ENCODE results near the gene DDX10.
A peak's percentile ranks its signal among the peaks of the same experiment; 100 is the strongest.

DDX10 gene

DNA sequence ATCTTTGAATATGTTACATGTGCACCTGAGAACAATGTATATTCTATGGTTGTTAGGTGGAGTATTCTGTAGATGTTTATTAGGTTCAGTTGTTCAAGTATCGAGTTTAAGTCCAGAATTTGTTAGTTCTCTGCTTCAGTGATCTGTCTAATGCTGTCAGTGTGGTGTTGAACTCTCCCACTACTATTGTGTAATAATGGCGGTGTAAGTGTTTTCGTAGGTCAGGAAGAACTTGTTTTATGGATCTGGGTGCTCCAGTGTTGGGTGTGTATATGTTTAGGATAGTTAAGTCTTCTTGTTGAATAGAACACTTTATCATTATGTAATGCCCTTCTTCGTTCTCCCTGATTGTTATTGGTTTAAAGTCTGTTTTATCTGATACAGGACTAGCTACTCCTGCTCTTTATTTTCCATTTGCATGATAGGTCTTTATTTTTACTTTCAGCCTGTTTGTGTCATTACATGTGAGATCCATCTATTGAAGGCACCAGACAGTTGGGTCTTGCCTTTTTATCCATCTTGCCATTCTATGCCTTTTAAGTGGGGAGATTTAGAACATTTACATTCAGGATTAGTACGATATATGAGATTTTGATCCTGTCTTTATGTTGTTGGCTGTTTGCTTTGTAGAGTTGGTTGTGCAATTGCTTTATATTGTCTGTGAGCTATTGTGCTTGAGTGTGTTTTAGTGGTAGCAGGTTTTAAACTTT lies 121.6 kb downstream of the DDX10 start:
- Histone ChIP-seq H3K9me3 (replicated peaks in 1 of 2; ENCODE audit: control insufficient read depth in 2 of 2, insufficient read depth in 1 of 2, low read depth in 1 of 2, low read length in 2 of 2) (no peaks in the 10 kb centered on the region), H4K8ac (ENCODE audit: low read depth, low read length) (no peak overlapping the region), H3K9ac (ENCODE audit: low read depth, low read length, poor library complexity) (no peak overlapping the region), H3K4ac (ENCODE audit: low read length) (no peak overlapping the region), H3K14ac (ENCODE audit: low read length) (no peak overlapping the region), H2AK5ac (ENCODE audit: low read depth, low read length) (no peak overlapping the region), H2BK15ac (ENCODE audit: low read length) (no peak overlapping the region), H2BK12ac (ENCODE audit: low read length) (no peak overlapping the region), H4K91ac (ENCODE audit: low read depth, low read length, poor library complexity) (no peak overlapping the region), H3K36me3 (replicated peaks in 1 of 2; ENCODE audit: control insufficient read depth in 2 of 2, insufficient read depth in 2 of 2, low read length in 2 of 2) (no peaks in the 10 kb centered on the region), H3K27me3 (ENCODE audit: control insufficient read depth in 3 of 3, insufficient read depth in 3 of 3, low read depth in 1 of 3, low read length in 3 of 3) (no peaks in the 10 kb centered on the region), H3K23ac (ENCODE audit: low read depth, low read length, poor library complexity) (no peak overlapping the region), H2BK5ac (ENCODE audit: low read length) (no peak overlapping the region), H3K79me1 (ENCODE audit: low read depth, low read length) (no peaks in the 10 kb centered on the region), H3K18ac (ENCODE audit: low read length) (no peak overlapping the region), H2BK120ac (ENCODE audit: low read depth, low read length) (no peak overlapping the region), H3K4me2 (ENCODE audit: insufficient read depth, low read length, poor library complexity, severe bottlenecking) (no peak overlapping the region), H2AFZ (ENCODE audit: low read length) (no peak overlapping the region), H3K27ac (replicated peaks; ENCODE audit: low read length) (no peak overlapping the region), H3K4me1 (ENCODE audit: control insufficient read depth in 2 of 2, insufficient read depth in 1 of 2, low read depth in 1 of 2, low read length in 2 of 2) (peaks cover 0 to 6% of the 10 kb centered on the region in 2 donors), H3K4me3 (ENCODE audit: low read length in 2 of 2) (no peak overlapping the region)
- WGBS, 2 donors (ENCODE audit: extremely low coverage in 2 of 2, insufficient read length in 2 of 2, insufficient replicate concordance in 1 of 2) = no CpG with 5 or more reads among the region's 5 CpGs
- no peak for DNase-seq (ENCODE audit: low spot score)

DNA sequence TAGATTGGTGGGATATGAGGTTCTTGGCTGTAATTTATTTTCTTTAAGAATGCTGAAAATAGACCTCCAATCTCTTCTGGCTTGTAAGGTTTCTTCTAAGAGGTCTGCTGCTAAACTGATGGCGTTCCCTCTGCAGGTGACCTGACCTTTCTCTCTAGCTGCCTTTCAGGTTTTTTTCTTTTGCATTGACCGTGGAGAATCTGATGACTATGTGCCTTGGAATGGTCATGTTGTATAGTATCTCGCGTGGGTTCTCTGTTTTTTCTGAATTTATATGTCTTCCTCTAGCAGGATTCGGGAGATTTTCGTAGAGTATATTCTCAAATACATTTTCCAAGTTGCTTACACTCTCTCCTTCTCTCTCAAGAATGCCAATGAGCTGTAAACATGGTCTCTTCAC lies 122.2 kb downstream of the DDX10 start:
- H3K14ac ChIP-seq (ENCODE audit: low read length) = no peak overlapping the region
- no peak overlapping the region for H2BK15ac ChIP-seq (ENCODE audit: low read length)
- no peak overlapping the region for H2AK5ac ChIP-seq (ENCODE audit: low read depth, low read length)
- no peak overlapping the region for H3K4me2 ChIP-seq (ENCODE audit: insufficient read depth, low read length, poor library complexity, severe bottlenecking)
- no CpG with 5 or more reads among the region's 6 CpGs for WGBS, 2 donors (ENCODE audit: extremely low coverage in 2 of 2, insufficient read length in 2 of 2, insufficient replicate concordance in 1 of 2)
- no peak overlapping the region for H2BK5ac ChIP-seq (ENCODE audit: low read length)
- H3K27me3 ChIP-seq (ENCODE audit: control insufficient read depth in 3 of 3, insufficient read depth in 3 of 3, low read depth in 1 of 3, low read length in 3 of 3) = no peaks in the 10 kb centered on the region
- H2BK12ac ChIP-seq (ENCODE audit: low read length) = no peak overlapping the region
- H3K79me1 ChIP-seq (ENCODE audit: low read depth, low read length) = no peaks in the 10 kb centered on the region
- no peak overlapping the region for H3K18ac ChIP-seq (ENCODE audit: low read length)
- peaks cover 0 to 6% of the 10 kb centered on the region in 2 donors for H3K4me1 ChIP-seq (ENCODE audit: control insufficient read depth in 2 of 2, insufficient read depth in 1 of 2, low read depth in 1 of 2, low read length in 2 of 2)
- H3K23ac ChIP-seq (ENCODE audit: low read depth, low read length, poor library complexity) = no peak overlapping the region
- no peak overlapping the region for H4K91ac ChIP-seq (ENCODE audit: low read depth, low read length, poor library complexity)
- H2BK120ac ChIP-seq (ENCODE audit: low read depth, low read length) = no peak overlapping the region
- H3K27ac ChIP-seq (replicated peaks; ENCODE audit: low read length) = no peak overlapping the region
- no peak overlapping the region for H2AFZ ChIP-seq (ENCODE audit: low read length)
- H3K36me3 ChIP-seq (replicated peaks in 1 of 2; ENCODE audit: control insufficient read depth in 2 of 2, insufficient read depth in 2 of 2, low read length in 2 of 2) = no peaks in the 10 kb centered on the region
- no peak overlapping the region for H3K9ac ChIP-seq (ENCODE audit: low read depth, low read length, poor library complexity)
- H3K4me3 ChIP-seq (ENCODE audit: low read length in 2 of 2) = no peak overlapping the region
- DNase-seq (ENCODE audit: low spot score) = no peak
- no peaks in the 10 kb centered on the region for H3K9me3 ChIP-seq (replicated peaks in 1 of 2; ENCODE audit: control insufficient read depth in 2 of 2, insufficient read depth in 1 of 2, low read depth in 1 of 2, low read length in 2 of 2)
- H3K4ac ChIP-seq (ENCODE audit: low read length) = no peak overlapping the region
- no peak overlapping the region for H4K8ac ChIP-seq (ENCODE audit: low read depth, low read length)

DNA sequence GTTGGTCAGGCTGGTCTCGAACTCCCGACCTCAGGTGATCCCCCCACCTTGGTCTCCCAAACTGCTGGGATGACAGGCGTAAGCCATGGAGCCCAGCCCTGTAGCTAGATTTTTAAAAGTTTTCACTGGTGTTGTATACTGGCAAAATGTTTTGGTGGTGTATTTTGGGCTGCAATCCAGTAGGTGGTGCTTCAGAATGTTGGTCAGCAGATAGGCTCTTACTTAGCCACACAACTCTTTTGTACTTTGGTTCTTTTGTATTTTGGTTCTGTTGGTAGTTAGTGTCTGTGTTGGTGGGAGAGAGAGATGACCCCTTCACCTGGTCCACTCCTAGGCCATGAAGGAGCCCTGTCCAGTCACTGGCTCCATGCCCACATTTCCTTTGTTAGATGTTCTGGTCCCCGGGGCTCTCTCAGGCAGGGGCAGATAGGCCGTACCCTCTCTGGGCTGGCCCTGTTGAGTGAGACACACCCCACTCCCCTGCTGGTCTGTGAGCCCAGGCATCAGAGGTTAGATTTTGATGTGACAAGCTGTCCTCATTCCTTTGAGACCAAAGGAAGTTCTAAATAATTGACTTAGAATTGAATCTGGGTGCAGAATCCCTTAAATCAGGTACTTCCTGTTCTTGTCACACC lies 123.8 kb downstream of the DDX10 start:
- H3K27ac ChIP-seq (replicated peaks; ENCODE audit: low read length) = no peak overlapping the region
- H3K4ac ChIP-seq (ENCODE audit: low read length) = no peak overlapping the region
- H2BK12ac ChIP-seq (ENCODE audit: low read length) = no peak overlapping the region
- no peaks in the 10 kb centered on the region for H3K27me3 ChIP-seq (ENCODE audit: control insufficient read depth in 3 of 3, insufficient read depth in 3 of 3, low read depth in 1 of 3, low read length in 3 of 3)
- H3K9me3 ChIP-seq (replicated peaks in 1 of 2; ENCODE audit: control insufficient read depth in 2 of 2, insufficient read depth in 1 of 2, low read depth in 1 of 2, low read length in 2 of 2) = no peaks in the 10 kb centered on the region
- H2BK120ac ChIP-seq (ENCODE audit: low read depth, low read length) = no peak overlapping the region
- H3K14ac ChIP-seq (ENCODE audit: low read length) = no peak overlapping the region
- no peaks in the 10 kb centered on the region for H3K36me3 ChIP-seq (replicated peaks in 1 of 2; ENCODE audit: control insufficient read depth in 2 of 2, insufficient read depth in 2 of 2, low read length in 2 of 2)
- no peak overlapping the region for H3K23ac ChIP-seq (ENCODE audit: low read depth, low read length, poor library complexity)
- WGBS, 2 donors (ENCODE audit: extremely low coverage in 2 of 2, insufficient read length in 2 of 2, insufficient replicate concordance in 1 of 2) = no CpG with 5 or more reads among the region's 5 CpGs
- no peak overlapping the region for H2AFZ ChIP-seq (ENCODE audit: low read length)
- H3K4me3 ChIP-seq (ENCODE audit: low read length in 2 of 2) = no peak overlapping the region
- no peak overlapping the region for H4K8ac ChIP-seq (ENCODE audit: low read depth, low read length)
- peak; percentile 1 for DNase-seq (ENCODE audit: low spot score)
- no peak overlapping the region for H3K18ac ChIP-seq (ENCODE audit: low read length)
- no peak overlapping the region for H4K91ac ChIP-seq (ENCODE audit: low read depth, low read length, poor library complexity)
- no peak overlapping the region for H2BK15ac ChIP-seq (ENCODE audit: low read length)
- H3K79me1 ChIP-seq (ENCODE audit: low read depth, low read length) = no peaks in the 10 kb centered on the region
- H2AK5ac ChIP-seq (ENCODE audit: low read depth, low read length) = no peak overlapping the region
- H3K9ac ChIP-seq (ENCODE audit: low read depth, low read length, poor library complexity) = no peak overlapping the region
- H2BK5ac ChIP-seq (ENCODE audit: low read length) = no peak overlapping the region
- peaks cover 0 to 6% of the 10 kb centered on the region in 2 donors for H3K4me1 ChIP-seq (ENCODE audit: control insufficient read depth in 2 of 2, insufficient read depth in 1 of 2, low read depth in 1 of 2, low read length in 2 of 2)
- H3K4me2 ChIP-seq (ENCODE audit: insufficient read depth, low read length, poor library complexity, severe bottlenecking) = no peak overlapping the region

DNA sequence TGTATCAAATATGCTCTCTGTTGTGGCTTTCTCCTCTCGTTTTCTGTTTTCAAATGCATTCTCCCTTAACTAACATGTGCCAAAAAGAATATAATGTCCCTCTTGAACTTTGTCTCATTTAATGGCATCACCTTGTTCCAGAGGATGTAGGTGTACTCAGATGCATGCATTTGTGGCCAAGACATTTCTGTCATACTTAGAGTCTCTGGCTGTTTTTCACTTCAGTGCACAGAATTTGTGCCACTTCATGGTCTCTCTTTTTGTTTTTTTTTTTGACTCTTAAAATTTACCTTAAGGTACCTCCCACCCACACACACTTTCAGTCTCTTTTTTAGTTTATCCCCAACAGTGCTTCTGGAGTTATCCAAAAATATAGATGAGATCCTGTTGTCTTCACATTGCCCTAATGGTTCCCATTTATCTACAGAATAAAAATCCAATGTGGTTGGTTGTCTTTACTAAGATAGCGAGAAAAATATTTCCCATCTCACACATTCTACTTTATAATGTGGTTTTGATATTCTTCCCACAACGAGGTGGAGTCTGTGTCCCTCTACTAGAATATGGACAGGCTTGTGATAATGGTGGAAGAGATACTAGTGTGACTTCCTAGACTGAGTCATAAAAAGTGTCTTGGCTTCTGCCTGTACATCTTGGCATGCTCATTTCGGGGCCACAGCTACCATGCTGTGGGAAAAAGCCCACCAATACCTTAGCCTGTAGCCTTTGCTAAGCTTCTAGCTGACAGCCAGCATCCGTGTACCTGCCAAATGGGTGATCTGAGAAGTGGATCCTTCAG lies 125.8 kb downstream of the DDX10 start:
- Histone ChIP-seq H2BK12ac (ENCODE audit: low read length) (no peak overlapping the region), H3K4me2 (ENCODE audit: insufficient read depth, low read length, poor library complexity, severe bottlenecking) (no peak overlapping the region), H3K79me1 (ENCODE audit: low read depth, low read length) (no peaks in the 10 kb centered on the region), H3K23ac (ENCODE audit: low read depth, low read length, poor library complexity) (no peak overlapping the region), H3K4ac (ENCODE audit: low read length) (no peak overlapping the region), H3K27ac (replicated peaks; ENCODE audit: low read length) (no peak overlapping the region), H3K9me3 (replicated peaks in 1 of 2; ENCODE audit: control insufficient read depth in 2 of 2, insufficient read depth in 1 of 2, low read depth in 1 of 2, low read length in 2 of 2) (no peaks in the 10 kb centered on the region), H4K91ac (ENCODE audit: low read depth, low read length, poor library complexity) (no peak overlapping the region), H3K14ac (ENCODE audit: low read length) (no peak overlapping the region), H2AFZ (ENCODE audit: low read length) (no peak overlapping the region), H2BK15ac (ENCODE audit: low read length) (no peak overlapping the region), H3K27me3 (ENCODE audit: control insufficient read depth in 3 of 3, insufficient read depth in 3 of 3, low read depth in 1 of 3, low read length in 3 of 3) (no peaks in the 10 kb centered on the region), H4K8ac (ENCODE audit: low read depth, low read length) (no peak overlapping the region), H2BK120ac (ENCODE audit: low read depth, low read length) (no peak overlapping the region), H3K4me1 (ENCODE audit: control insufficient read depth in 2 of 2, insufficient read depth in 1 of 2, low read depth in 1 of 2, low read length in 2 of 2) (peaks cover 0 to 6% of the 10 kb centered on the region in 2 donors), H3K4me3 (ENCODE audit: low read length in 2 of 2) (no peak overlapping the region), H3K9ac (ENCODE audit: low read depth, low read length, poor library complexity) (no peak overlapping the region), H2BK5ac (ENCODE audit: low read length) (no peak overlapping the region), H3K18ac (ENCODE audit: low read length) (no peak overlapping the region), H3K36me3 (replicated peaks in 1 of 2; ENCODE audit: control insufficient read depth in 2 of 2, insufficient read depth in 2 of 2, low read length in 2 of 2) (no peaks in the 10 kb centered on the region), H2AK5ac (ENCODE audit: low read depth, low read length) (no peak overlapping the region)
- WGBS, 2 donors (ENCODE audit: extremely low coverage in 2 of 2, insufficient read length in 2 of 2, insufficient replicate concordance in 1 of 2) = no CpG with 5 or more reads among the region's 5 CpGs
- no peak for DNase-seq (ENCODE audit: low spot score)

All from neuronal stem cell (in vitro differentiated cells).